Trophoblast cell (in vitro differentiated cells and primary cell): Measurements from ENCODE around the gene RP2.
A peak's percentile ranks its signal among the peaks of the same experiment; 100 is the strongest.

Experiments
- DNase-seq, 2 donors: peaks; one replicate each; pipeline ENCODE4 v3.0.0-alpha.2; 2016
- H2AFZ ChIP-seq: 2 replicates; pipeline ENCODE4 v1.6.1; 2013; ENCODE audit warnings: low read length, moderate library complexity, mild to moderate bottlenecking; ENCODE audit not compliant: insufficient read depth, poor library complexity
- H2AK5ac ChIP-seq: 2 replicates; pipeline ENCODE4 v1.6.1; 2013; ENCODE audit warnings: mild to moderate bottlenecking, low read length
- H2BK120ac ChIP-seq: 2 replicates; pipeline ENCODE4 v1.6.1; 2013; ENCODE audit warnings: low read length, mild to moderate bottlenecking, moderate library complexity; ENCODE audit not compliant: insufficient read depth, poor library complexity
- H2BK12ac ChIP-seq: 2 replicates; pipeline ENCODE4 v1.6.1; 2013; ENCODE audit warnings: mild to moderate bottlenecking, low read length, moderate library complexity
- H2BK5ac ChIP-seq: 2 replicates; pipeline ENCODE4 v1.6.1; 2013; ENCODE audit warnings: low read length, low read depth, moderate library complexity, mild to moderate bottlenecking; ENCODE audit not compliant: poor library complexity
- H3K14ac ChIP-seq: 2 replicates; pipeline ENCODE4 v1.6.1; 2013; ENCODE audit warnings: mild to moderate bottlenecking, low read length
- H3K18ac ChIP-seq: 2 replicates; pipeline ENCODE4 v1.6.1; 2013; ENCODE audit warnings: mild to moderate bottlenecking, low read length
- H3K23ac ChIP-seq: 2 replicates; pipeline ENCODE4 v1.6.1; 2013; ENCODE audit warnings: low read length
- H3K27ac ChIP-seq: 2 replicates; pipeline ENCODE4 v1.5.1; 2013; ENCODE audit warnings: low read depth, mild to moderate bottlenecking, inconsistent platforms, low read length, moderate library complexity
- H3K27me3 ChIP-seq: 2 replicates; pipeline ENCODE4 v1.6.1; 2013; ENCODE audit warnings: inconsistent platforms, mild to moderate bottlenecking, low read length, moderate library complexity; ENCODE audit not compliant: insufficient read depth
- H3K36me3 ChIP-seq, 2 experiments: 1 replicate in 1 of 2; 2 replicates in 1 of 2; pipeline ENCODE4 v1.6.1; 2013; ENCODE audit warnings: low read length in 2 of 2, mild to moderate bottlenecking in 2 of 2, moderate library complexity in 1 of 2; ENCODE audit not compliant: insufficient read depth in 2 of 2, control insufficient read depth in 1 of 2
- H3K4ac ChIP-seq: 2 replicates; pipeline ENCODE4 v1.6.1; 2013; ENCODE audit warnings: low read depth, mild to moderate bottlenecking, low read length, moderate library complexity
- H3K4me1 ChIP-seq, 2 experiments: 1 replicate in 1 of 2; 2 replicates in 1 of 2; pipeline ENCODE4 v1.6.1; 2013; ENCODE audit warnings: low read length in 2 of 2, mild to moderate bottlenecking in 2 of 2, moderate library complexity in 1 of 2; ENCODE audit not compliant: insufficient read depth in 2 of 2, control insufficient read depth in 1 of 2
- H3K4me2 ChIP-seq: 2 replicates; pipeline ENCODE4 v1.6.1; 2013; ENCODE audit warnings: inconsistent platforms, mild to moderate bottlenecking, low read length, moderate library complexity
- H3K4me3 ChIP-seq: 2 replicates; pipeline ENCODE4 v1.5.1; 2013; ENCODE audit warnings: mild to moderate bottlenecking, low read depth, low read length, inconsistent platforms
- H3K79me1 ChIP-seq: one replicate; pipeline ENCODE4 v1.6.1; 2013; ENCODE audit warnings: low read length
- H3K79me2 ChIP-seq: 2 replicates; pipeline ENCODE4 v1.6.1; 2013; ENCODE audit warnings: low read length, mild to moderate bottlenecking; ENCODE audit not compliant: control insufficient read depth, insufficient read depth, poor library complexity
- H3K9ac ChIP-seq: 2 replicates; pipeline ENCODE4 v1.6.1; 2013; ENCODE audit warnings: mild to moderate bottlenecking, low read length
- H3K9me3 ChIP-seq: 2 replicates; pipeline ENCODE4 v1.6.1; 2013; ENCODE audit warnings: low read depth, mild to moderate bottlenecking, control low read depth, inconsistent platforms, low read length; ENCODE audit not compliant: insufficient read depth
- H4K12ac ChIP-seq: 2 replicates; pipeline ENCODE4 v1.6.1; 2013; ENCODE audit warnings: low read depth, mild to moderate bottlenecking, low read length, moderate library complexity
- H4K8ac ChIP-seq: 2 replicates; pipeline ENCODE4 v1.6.1; 2013; ENCODE audit warnings: low read depth, mild to moderate bottlenecking, low read length, moderate library complexity
- H4K91ac ChIP-seq: one replicate; pipeline ENCODE4 v1.6.1; 2013; ENCODE audit warnings: low read depth, mild to moderate bottlenecking, low read length, moderate library complexity
- WGBS: extraction: QIAGEN DNeasy Blood & Tissue Kit; methylation state at CpG from one replicate; pipeline ENCODE4 v1.1.7; 2013; ENCODE audit warnings: missing lambda C conversion rate; ENCODE audit not compliant: insufficient read length, insufficient coverage; ENCODE audit errors: extremely low coverage; 5-methylcytosine and 5-hydroxymethylcytosine counted together

The RP2 gene

DNA sequence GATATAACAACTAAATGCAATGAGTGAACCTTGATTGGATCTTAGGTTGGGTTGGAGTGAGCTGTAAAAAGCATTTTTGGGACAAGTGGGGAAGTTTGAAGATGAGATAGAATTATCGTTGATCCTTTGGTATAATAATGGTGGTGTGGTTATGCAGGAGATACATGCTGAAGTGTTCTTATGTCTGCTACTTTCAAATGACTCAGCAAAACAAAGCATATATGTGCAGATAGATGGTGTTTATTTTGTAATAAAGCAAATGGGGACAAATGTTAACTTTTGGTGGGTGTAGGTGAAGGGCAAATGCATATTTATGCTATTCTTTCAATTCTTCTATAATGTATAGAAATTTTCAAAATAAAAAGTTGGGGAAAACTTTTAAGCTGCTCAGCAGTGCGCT lies 26.2 kb downstream of the RP2 start:
- Histone ChIP-seq H2BK12ac (no peak overlapping the region), H4K12ac (no peak overlapping the region), H3K4ac (no peak overlapping the region), H2BK5ac (no peak overlapping the region), H2BK120ac (no peak overlapping the region), H3K23ac (no peak overlapping the region), H3K27me3 (no peaks in the 10 kb centered on the region), H3K27ac (no peak overlapping the region), H3K4me1 (no peaks in the 10 kb centered on the region), H2AK5ac (no peak overlapping the region), H3K79me2 (no peaks in the 10 kb centered on the region), H3K36me3 (peaks cover 5 to 6% of the 10 kb centered on the region in 2 experiments), H3K79me1 (no peaks in the 10 kb centered on the region), H2AFZ (no peak overlapping the region), H3K9ac (no peak overlapping the region), H3K14ac (no peak overlapping the region), H3K18ac (no peak overlapping the region), H3K4me3 (no peak overlapping the region), H3K4me2 (no peak overlapping the region), H4K91ac (no peak overlapping the region), H3K9me3 (no peaks in the 10 kb centered on the region), H4K8ac (no peak overlapping the region)
- no CpG with 5 or more reads among the region's 2 CpGs for WGBS
- DNase-seq: no peak

- Histone ChIP-seq H2BK120ac (no peak overlapping the region), H3K23ac (no peak overlapping the region), H3K9ac (no peak overlapping the region), H2BK12ac (no peak overlapping the region), H3K4ac (no peak overlapping the region), H3K4me1 (no peaks in the 10 kb centered on the region), H4K12ac (no peak overlapping the region), H2AFZ (no peak overlapping the region), H3K4me3 (no peak overlapping the region), H3K79me2 (no peaks in the 10 kb centered on the region), H2BK5ac (no peak overlapping the region), H3K27ac (no peak overlapping the region), H3K18ac (no peak overlapping the region), H3K14ac (no peak overlapping the region), H3K27me3 (no peaks in the 10 kb centered on the region), H3K9me3 (no peaks in the 10 kb centered on the region), H3K36me3 (peaks cover 5 to 7% of the 10 kb centered on the region in 2 experiments), H4K8ac (no peak overlapping the region), H3K79me1 (no peaks in the 10 kb centered on the region), H2AK5ac (no peak overlapping the region), H3K4me2 (no peak overlapping the region), H4K91ac (no peak overlapping the region)
- no CpG with 5 or more reads among the region's 2 CpGs for WGBS
- DNase-seq: no peak
These were observed 27.8 kb downstream of the RP2 start for GRCh38 chrX:46864606-46865005.

- Histone ChIP-seq H3K4me3 (no peak overlapping the region), H3K4me2 (no peak overlapping the region), H2BK120ac (no peak overlapping the region), H3K36me3 (peaks cover 5 to 7% of the 10 kb centered on the region in 2 experiments), H2AFZ (no peak overlapping the region), H3K27me3 (no peaks in the 10 kb centered on the region), H3K27ac (no peak overlapping the region), H4K12ac (no peak overlapping the region), H2BK12ac (no peak overlapping the region), H3K79me1 (no peaks in the 10 kb centered on the region), H3K14ac (no peak overlapping the region), H3K4me1 (no peaks in the 10 kb centered on the region), H3K4ac (no peak overlapping the region), H3K18ac (no peak overlapping the region), H3K9ac (no peak overlapping the region), H2BK5ac (no peak overlapping the region), H3K9me3 (no peaks in the 10 kb centered on the region), H4K8ac (no peak overlapping the region), H4K91ac (no peak overlapping the region), H2AK5ac (no peak overlapping the region), H3K79me2 (no peaks in the 10 kb centered on the region), H3K23ac (no peak overlapping the region)
- DNase-seq: peak in 1 of 2 donors; percentile 9
- WGBS: no CpG with 5 or more reads among the region's 4 CpGs
These were observed 28.4 kb downstream of the RP2 start for GRCh38 chrX:46865281-46865680.

DNA sequence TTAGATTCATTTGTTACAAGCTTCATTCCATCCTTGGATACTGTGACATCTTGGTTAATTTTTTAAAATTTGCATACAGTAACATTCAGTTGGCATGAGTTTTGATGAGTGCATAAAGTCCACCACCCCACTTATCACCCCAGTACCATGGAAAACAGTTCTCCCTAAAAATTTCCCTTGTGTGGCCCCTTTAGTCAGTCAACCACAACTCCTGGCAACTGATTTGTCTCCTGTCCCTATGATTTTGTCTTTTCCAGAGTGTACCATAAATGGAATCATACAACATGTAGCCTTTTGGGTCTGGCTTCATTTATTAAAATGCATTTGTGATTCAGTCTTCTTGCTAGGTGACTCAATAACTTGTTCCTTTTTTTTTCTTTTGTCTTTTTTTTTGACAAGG lies 29.9 kb downstream of the RP2 start:
- no peak overlapping the region for H3K4me2 ChIP-seq
- H3K79me2 ChIP-seq: no peaks in the 10 kb centered on the region
- no peak overlapping the region for H2BK5ac ChIP-seq
- H3K79me1 ChIP-seq: no peaks in the 10 kb centered on the region
- H2BK120ac ChIP-seq: no peak overlapping the region
- no peak overlapping the region for H3K27ac ChIP-seq
- no peaks in the 10 kb centered on the region for H3K4me1 ChIP-seq
- no peak overlapping the region for H2AFZ ChIP-seq
- no peak overlapping the region for H4K8ac ChIP-seq
- no peak overlapping the region for H4K12ac ChIP-seq
- H3K36me3 ChIP-seq: peaks cover 3 to 6% of the 10 kb centered on the region in 2 experiments
- no peaks in the 10 kb centered on the region for H3K27me3 ChIP-seq
- no peak overlapping the region for H3K14ac ChIP-seq
- no peaks in the 10 kb centered on the region for H3K9me3 ChIP-seq
- H3K4ac ChIP-seq: no peak overlapping the region
- H3K9ac ChIP-seq: no peak overlapping the region
- no peak overlapping the region for H3K23ac ChIP-seq
- H3K4me3 ChIP-seq: no peak overlapping the region
- H2AK5ac ChIP-seq: no peak overlapping the region
- no peak for DNase-seq
- no peak overlapping the region for H4K91ac ChIP-seq
- no peak overlapping the region for H3K18ac ChIP-seq
- no peak overlapping the region for H2BK12ac ChIP-seq
